Epithelial cell of proximal tubule (primary cell): ENCODE measurements around the gene LDLRAD4. TPM values are rescaled to one million over a fixed set of nuclear protein-coding genes. Genes with fewer than 3 reads are reported as not detected.

Source experiments
- DNase-seq: peaks from one replicate; pipeline ENCODE4 v3.0.0-alpha.2; 2011; ENCODE audit warnings: low read depth
- H3K4me3 ChIP-seq: 2 replicates; pipeline ENCODE4 v1.5.1; 2011; ENCODE audit warnings: low read depth, mild to moderate bottlenecking, low read length
- CTCF ChIP-seq: conservative IDR thresholded peaks from 2 replicates; pipeline ENCODE4 v1.5.1; 2012; ENCODE audit warnings: low read depth, mild to moderate bottlenecking, low read length
- total RNA-seq: library from RNA; depleted of rRNA; stranded (reverse); fragments of >200 nt; gene quantifications from 2 replicates; pipeline ENCODE4 v1.2.3, GENCODE V29; 2015

The LDLRAD4 gene
- total RNA-seq, 1 donor from 2014 or later = under 0.01 TPM

GRCh38 chr18:13313006-13313686 is 94.6 kb downstream of the LDLRAD4 start:
- no peak overlapping the region for H3K4me3 ChIP-seq
- no peak for TF ChIP-seq CTCF
- no peak for DNase-seq

- DNase-seq = no peak
- no peak overlapping the region for H3K4me3 ChIP-seq
- TF ChIP-seq CTCF = no peak
These were observed 96.4 kb downstream of the LDLRAD4 start for GRCh38 chr18:13315000-13315399.

- TF ChIP-seq CTCF = no peak
- H3K4me3 ChIP-seq = no peak overlapping the region
- DNase-seq = no peak
These were observed 97.5 kb downstream of the LDLRAD4 start for GRCh38 chr18:13316063-13316462.

GRCh38 chr18:13317801-13318200 is 99.2 kb downstream of the LDLRAD4 start:
- no peak for DNase-seq
- TF ChIP-seq CTCF = no peak
- H3K4me3 ChIP-seq = no peak overlapping the region

- no peak for TF ChIP-seq CTCF
- DNase-seq = no peak
- H3K4me3 ChIP-seq = no peak overlapping the region
These were observed 100.4 kb downstream of the LDLRAD4 start for GRCh38 chr18:13318731-13319501.

- no peak overlapping the region for H3K4me3 ChIP-seq
- DNase-seq = no peak
- no peak for TF ChIP-seq CTCF
These were observed 101.1 kb downstream of the LDLRAD4 start for GRCh38 chr18:13319629-13320028.
